Coronary artery (tissue), 2 donors: Measurements from ENCODE around the gene SPPL2B.

ENCODE experiments used
- DNase-seq: peaks from one replicate; pipeline ENCODE4 v3.0.0-alpha.2; 2017; ENCODE audit warnings: low spot score
- H3K27ac ChIP-seq, 2 donors: fragments of 200-600 bp; sonication (generic); one replicate each; pipeline ENCODE4 v1.5.1; 2016 to 2019
- H3K4me3 ChIP-seq: fragments of 200-600 bp; sonication (generic); 2 replicates; pipeline ENCODE4 v1.5.1; 2016; ENCODE audit warnings: mild to moderate bottlenecking, moderate library complexity
- TF ChIP-seq, protein P1 (sequence below): fragments of 200-600 bp; sonication (generic); IDR thresholded peaks from one replicate; pipeline ENCODE4 v1.5.1; 2019; ENCODE audit warnings: antibody characterized with exemption

SPPL2B gene

DNA sequence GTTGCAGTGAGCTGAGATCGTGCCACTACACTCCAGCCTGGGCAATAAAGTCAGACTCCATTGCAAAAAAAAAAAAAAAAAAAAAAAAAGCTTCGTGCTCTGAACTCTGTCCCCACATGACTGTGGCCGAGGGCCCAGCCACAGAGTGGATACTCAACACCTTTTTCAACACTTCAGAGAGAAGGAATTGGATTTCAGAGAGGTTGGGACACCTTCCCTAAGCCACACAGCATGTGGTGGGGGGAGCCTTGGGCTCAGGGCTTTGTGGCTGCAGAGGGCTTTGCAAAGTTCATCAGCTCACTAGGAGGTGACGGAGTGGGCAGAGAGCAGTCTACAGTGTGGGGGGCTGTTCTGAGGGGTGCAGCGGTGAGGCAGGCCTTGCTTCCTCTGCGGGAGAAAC lies 9.6 kb upstream of the SPPL2B start:
- TF ChIP-seq, protein P1, sequence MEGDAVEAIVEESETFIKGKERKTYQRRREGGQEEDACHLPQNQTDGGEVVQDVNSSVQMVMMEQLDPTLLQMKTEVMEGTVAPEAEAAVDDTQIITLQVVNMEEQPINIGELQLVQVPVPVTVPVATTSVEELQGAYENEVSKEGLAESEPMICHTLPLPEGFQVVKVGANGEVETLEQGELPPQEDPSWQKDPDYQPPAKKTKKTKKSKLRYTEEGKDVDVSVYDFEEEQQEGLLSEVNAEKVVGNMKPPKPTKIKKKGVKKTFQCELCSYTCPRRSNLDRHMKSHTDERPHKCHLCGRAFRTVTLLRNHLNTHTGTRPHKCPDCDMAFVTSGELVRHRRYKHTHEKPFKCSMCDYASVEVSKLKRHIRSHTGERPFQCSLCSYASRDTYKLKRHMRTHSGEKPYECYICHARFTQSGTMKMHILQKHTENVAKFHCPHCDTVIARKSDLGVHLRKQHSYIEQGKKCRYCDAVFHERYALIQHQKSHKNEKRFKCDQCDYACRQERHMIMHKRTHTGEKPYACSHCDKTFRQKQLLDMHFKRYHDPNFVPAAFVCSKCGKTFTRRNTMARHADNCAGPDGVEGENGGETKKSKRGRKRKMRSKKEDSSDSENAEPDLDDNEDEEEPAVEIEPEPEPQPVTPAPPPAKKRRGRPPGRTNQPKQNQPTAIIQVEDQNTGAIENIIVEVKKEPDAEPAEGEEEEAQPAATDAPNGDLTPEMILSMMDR = no peak
- DNase-seq = no peak
- no peak overlapping the region for H3K4me3 ChIP-seq
- no peak overlapping the region for H3K27ac ChIP-seq

DNA sequence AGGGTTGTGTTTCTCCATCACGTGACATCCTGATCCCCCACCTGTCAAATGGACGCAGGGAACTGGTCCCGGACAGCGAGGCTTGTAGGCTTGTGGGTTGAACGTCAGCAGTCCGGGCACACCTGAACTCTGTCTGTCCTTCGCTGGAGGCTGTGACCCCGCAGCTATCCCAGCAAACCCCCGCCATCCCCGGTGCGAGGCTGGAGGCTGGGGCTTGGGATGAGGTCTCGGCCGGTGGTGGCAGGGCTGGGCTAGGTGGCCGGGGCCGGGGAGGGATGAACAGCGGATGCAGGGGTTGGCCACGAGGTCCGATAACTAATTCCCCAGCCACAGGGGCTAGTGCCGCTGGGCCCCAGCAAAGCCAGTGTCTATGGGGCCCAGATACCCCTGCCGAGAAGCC lies 8.9 kb upstream of the SPPL2B start:
- Histone ChIP-seq H3K4me3 (no peak overlapping the region), H3K27ac (no peak overlapping the region)
- DNase-seq = no peak
- TF ChIP-seq, protein P1 = no peak

DNA sequence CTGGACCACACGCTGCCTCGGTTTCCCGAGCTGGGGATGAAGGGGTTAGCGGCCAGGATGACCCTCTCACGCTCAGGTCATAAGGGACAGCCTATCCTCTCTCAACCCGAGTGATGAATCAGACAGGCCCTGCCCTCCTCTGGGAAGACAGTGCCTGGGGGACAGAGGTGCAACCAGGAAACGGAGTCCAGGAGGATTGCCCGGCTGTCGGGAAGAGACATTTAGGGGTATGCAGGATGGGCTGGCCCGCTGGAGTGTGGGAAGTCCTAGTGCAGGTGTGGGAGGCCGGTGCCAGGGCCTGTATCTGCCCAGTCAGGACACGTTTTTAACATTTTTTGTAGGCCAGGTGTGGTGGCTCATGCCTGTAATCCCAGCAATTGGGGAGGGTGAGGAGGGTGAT lies 8.4 kb upstream of the SPPL2B start:
- H3K27ac ChIP-seq = no peak overlapping the region
- TF ChIP-seq, protein P1 = no peak
- DNase-seq = no peak
- no peak overlapping the region for H3K4me3 ChIP-seq

DNA sequence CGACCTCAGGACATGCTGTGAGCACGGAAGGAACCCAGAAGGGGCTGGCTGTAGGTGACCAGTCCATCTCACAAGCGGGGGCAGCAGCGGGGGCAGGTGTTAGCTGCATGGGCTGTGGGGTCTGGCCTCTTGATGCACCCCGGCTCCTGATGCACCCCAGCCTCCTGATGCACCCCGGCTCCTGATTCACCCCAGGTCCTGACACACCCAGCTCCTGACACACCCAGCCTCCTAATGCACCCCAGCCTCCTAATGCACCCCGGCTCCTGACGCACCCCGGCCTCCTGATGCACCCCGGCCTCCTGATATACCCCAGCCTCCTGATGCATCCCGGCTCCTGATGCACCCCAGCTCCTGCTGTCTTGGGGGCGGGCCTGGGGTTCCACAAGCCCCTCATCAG lies 7.5 kb upstream of the SPPL2B start:
- H3K27ac ChIP-seq = no peak overlapping the region
- TF ChIP-seq, protein P1 = no peak
- no peak overlapping the region for H3K4me3 ChIP-seq
- no peak for DNase-seq

DNA sequence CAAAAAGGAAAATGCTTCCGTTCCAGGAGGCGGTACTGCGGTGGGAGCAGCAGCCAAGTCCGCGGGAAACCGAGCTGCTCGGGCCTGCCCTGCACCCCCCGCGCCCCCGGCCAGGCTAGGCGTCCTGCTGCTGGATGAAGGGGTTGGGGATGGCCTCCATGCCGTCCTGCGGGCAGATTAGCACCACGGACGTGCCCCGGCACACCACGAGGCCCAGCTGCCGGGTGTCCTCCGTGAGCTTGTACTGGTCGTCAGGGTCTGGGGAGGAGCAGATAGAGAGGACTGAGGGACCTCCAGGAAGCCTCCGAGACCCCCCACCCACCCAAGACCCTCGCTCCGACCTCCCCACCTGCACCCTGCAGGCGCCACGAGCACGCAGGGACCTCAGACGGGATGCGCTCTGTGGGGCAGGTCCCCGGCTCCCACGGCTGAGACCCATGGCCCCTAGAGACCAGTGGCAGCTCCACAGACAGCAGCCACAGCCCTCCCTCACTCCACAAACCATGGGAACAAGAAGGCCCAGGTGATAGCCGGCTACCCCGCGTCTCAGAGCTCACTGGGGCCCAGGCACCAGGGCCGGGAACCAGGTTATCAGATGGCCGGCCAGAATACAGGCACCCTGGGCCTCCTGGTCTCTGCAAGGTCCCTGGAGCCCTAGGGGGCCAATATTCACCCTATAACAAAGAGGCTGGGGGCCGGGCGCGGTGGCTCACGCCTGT lies 6.8 kb upstream of the SPPL2B start:
- DNase-seq = no peak
- H3K4me3 ChIP-seq = no peak overlapping the region
- TF ChIP-seq, protein P1 = no peak
- no peak overlapping the region for H3K27ac ChIP-seq

DNA sequence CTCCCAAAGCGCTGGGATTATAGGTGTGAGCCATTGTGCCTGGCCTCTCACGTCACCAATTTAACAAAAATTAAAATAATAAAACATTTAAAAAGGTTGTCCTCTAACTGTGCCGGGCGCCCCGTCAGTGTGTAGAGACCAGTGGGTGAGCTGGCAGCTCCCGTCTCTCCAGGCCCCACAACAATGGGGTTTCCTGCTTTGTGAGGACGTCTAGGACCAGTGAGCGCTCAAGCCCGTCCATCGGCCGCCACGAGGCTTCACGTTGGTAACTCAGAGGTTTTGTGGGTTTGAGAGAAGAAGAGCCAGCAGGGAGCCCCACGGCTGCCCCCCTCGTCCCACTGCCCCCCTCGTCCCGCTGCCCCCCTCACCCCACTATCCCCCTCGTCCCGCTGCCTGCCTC lies 4.8 kb upstream of the SPPL2B start:
- DNase-seq = no peak
- Histone ChIP-seq H3K27ac (no peak overlapping the region), H3K4me3 (no peak overlapping the region)
- TF ChIP-seq, protein P1 = no peak

DNA sequence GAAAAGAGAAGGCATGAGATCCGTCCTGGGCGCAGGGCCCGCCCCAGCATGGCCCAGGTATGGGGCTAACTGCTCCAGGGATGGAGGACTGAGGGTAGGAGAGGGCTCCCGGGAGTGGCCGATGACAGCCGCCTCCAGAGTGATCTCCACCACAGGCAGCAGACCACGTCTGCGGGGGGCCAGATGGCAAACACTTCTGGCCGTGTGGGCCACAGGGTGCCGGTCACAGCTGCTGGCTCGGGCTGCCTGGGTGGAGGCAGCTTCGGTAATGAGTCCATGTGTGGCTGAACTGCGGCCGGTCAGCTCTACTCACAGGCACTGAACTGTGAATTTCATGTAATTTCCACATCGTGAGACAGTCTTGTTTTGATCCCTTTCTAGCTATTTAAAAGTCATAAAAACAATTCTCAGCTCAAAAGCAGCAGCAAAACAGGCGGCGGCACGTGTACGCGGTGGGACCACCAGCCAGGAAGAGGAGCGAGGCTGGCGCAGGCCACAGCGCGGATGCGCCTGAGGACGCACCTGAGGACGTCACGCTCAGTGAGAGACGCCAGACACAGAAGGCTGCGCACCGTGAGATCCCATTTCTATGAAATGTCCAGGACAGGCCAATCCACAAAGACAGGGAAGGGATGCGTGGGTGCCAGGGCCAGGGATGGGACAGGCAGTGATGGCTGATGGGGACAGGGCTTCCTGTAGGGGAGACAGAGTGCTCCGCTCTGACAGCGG lies 4.1 kb upstream of the SPPL2B start:
- no peak overlapping the region for H3K4me3 ChIP-seq
- TF ChIP-seq, protein P1 = no peak
- no peak overlapping the region for H3K27ac ChIP-seq
- DNase-seq = no peak
